ENCODE results near the gene COX8A. TPM values are rescaled to one million over a fixed set of nuclear protein-coding genes. Genes with fewer than 3 reads are reported as not detected.

Gene COX8A
- total RNA-seq, 2 experiments from 2014 or later, result 413 to 454 TPM

- CTCF ChIA-PET, result interaction anchor here (0.6 to 1.1 kb wide), 3 partner anchors 24 to 1581 kb away, joined by 3 to 4 read pairs (median 4); no protein-coding TSS in a partner anchor
- POLR2A ChIA-PET, result no interaction called here
- no peaks in the 10 kb centered on the region for H3K4me1 Mint-ChIP-seq
Observed at GRCh38 chr11:64025205-64025604, 50.8 kb downstream of the COX8A start.

More at GRCh38 chr11:64025205-64025604, 50.8 kb downstream of the COX8A start:
- H3K9me3 Mint-ChIP-seq (ENCODE audit: low read depth), result no peaks in the 10 kb centered on the region
- no peaks in the 10 kb centered on the region for H3K36me3 Mint-ChIP-seq (ENCODE audit: low read depth)
- peaks cover 6% of the 10 kb centered on the region for H3K27me3 Mint-ChIP-seq
- H3K4me3 Mint-ChIP-seq, result no peak overlapping the region
- H3K27ac Mint-ChIP-seq, result no peak overlapping the region
- DNase-seq (no peak), ATAC-seq (no peak)
- intact Hi-C loops (cut with DNase I, micrococcal nuclease), result no loop called here

Other genes with a start within 250 kb of the COX8A start
- 1 to 10 TPM; 1.5 to 1.7 TPM for gene ZFTA, start 205.8 kb upstream of the COX8A start, total RNA-seq
- gene SPINDOC, start 161.2 kb upstream of the COX8A start, total RNA-seq, result 10 to 100 TPM; 25.7 to 26.2 TPM
- gene MARK2, start 135.5 kb upstream of the COX8A start, total RNA-seq, result 10 to 100 TPM; 24.3 to 24.9 TPM
- gene RCOR2, start 57.5 kb upstream of the COX8A start, total RNA-seq, result under 1 TPM; 0.37 TPM
- 10 to 100 TPM; 13.7 to 15.9 TPM for gene NAA40, start 35.6 kb upstream of the COX8A start, total RNA-seq
- gene OTUB1, start 11.8 kb downstream of the COX8A start, total RNA-seq, result 10 to 100 TPM; 77.4 to 86.1 TPM
- gene FLRT1, start 61.3 kb downstream of the COX8A start, total RNA-seq, result under 1 TPM; 0.21 to 0.25 TPM
- 10 to 100 TPM; 26.4 to 28.6 TPM for gene MACROD1, start 191.5 kb downstream of the COX8A start, total RNA-seq
- gene STIP1, start 211.6 kb downstream of the COX8A start, total RNA-seq, result 100 to 1,000 TPM; 398 to 403 TPM
- 100 to 1,000 TPM; 182 to 184 TPM for gene FERMT3, start 232.1 kb downstream of the COX8A start, total RNA-seq